IPS DF 4.7 (cell line): ENCODE measurements around the gene IGLON5.

Experiments
- DNase-seq: peaks from one replicate; pipeline ENCODE4 v3.0.0-alpha.2; 2013; ENCODE audit warnings: low spot score; ENCODE audit errors: extremely low read depth

Gene IGLON5

DNA sequence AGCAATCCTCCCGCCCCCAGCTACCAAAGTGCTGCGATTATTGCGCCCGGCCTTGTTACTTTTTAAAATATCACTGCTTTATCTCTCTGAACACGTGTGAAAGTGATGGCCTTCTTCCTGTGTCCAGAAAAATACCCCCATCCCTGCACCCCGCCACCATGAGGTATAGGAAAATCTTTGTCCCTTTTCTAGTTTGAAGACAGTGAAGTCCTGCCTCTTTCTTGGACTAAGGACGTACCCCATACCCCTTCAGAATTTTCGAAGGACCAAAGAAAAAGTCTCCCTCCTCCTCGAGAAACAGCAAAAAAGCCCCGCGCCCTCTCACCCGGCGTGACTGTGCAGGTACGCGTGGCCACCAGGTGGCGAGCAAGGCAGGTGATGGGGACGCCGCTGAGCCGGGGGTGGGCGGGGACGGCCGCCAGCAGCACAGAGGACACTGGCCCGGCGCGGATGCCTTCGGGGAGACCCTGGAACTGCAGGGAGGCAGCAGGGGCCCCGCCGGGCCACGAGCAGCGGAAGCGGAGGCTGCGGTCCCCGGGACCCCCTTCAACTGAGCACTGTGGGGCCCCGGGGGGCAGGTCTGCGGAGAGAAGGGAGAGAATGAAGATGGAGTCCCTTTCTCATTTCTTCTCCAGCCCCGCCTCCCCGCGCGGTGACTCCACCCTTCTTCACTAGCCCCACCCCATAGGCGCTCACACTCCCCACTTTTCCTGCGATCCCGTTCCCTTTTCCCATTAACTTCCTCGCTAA is 27.3 kb downstream of the IGLON5 start:
- DNase-seq, result no peak

DNA sequence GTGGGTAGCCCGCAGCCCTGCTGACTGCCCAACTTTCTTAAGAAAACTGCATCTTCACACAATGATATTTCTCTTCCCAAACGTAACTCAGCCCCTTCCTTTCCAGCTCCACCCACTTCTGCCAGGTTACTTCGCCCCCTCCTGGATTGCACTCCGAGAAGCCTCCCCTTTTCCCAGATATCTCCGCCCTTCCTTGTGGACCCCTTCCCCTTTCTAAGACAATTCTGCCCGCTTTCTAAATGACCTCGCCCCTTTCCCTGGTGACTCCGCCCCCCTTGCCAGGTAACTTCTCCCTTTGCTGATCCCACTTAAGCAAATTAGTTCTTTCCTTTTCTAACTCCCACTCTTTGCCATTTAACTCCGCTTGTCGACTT is 27.9 kb downstream of the IGLON5 start:
- DNase-seq, result no peak

- no peak for DNase-seq
Measured at GRCh38 chr19:51339687-51340656, 28.5 kb downstream of the IGLON5 start.

DNA sequence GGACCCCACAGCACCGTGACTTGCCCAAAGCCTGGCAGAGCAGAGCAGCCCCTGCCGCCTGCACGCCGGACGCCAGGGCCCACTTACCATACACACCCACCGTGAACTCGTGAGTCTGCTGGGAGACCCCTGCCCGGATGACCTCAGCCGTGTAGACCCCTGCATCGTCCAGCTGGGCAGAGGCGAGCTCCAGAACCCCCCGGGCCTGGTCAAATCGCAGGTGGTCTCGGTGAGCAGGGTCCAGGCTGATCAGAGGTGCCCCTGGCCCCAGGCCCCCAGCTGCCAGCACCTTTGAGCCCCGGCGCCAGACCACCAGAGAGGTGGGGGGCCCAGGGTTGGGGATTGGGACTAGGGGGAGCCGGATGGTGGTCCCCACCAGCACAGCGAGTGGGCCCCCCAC is 29.6 kb downstream of the IGLON5 start:
- no peak for DNase-seq

GRCh38 chr19:51341976-51342580 is 30.6 kb downstream of the IGLON5 start, which contains the start of gene VSIG10L:
Gene VSIG10L, minus strand, starts transcription at chr19:51342139. Its CDS starts 15 bp downstream, at chr19:51342124.
- DNase-seq, result no peak

- DNase-seq, result no peak
Measured at GRCh38 chr19:51342631-51343569, 31.5 kb downstream of the IGLON5 start.

DNA sequence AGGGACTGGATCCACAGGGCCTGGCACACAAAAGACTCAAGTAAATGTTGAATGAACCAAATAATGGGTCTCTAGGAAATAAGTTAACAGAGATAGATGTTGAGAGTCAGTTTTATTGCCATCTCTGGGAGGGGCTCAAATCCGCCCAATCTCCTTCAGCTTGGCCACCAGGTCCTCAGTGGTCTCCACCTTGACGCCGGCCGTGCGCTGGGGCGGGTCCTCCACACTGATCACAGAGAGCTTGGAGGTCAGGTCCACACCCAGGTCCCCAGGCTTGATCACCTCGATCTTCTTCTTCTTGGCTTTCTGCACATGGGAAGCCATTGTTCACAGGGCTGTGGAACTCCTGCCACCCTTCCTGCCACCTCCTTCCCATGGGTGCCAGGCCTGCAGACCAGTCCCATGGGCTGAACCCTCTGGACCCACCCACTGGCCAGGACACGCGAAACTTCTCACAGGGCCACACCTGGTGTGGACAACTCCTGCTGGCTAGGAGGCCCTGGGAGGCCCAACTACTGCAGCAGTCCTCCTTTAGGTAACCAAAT is 33.7 kb downstream of the IGLON5 start:
- no peak for DNase-seq

DNA sequence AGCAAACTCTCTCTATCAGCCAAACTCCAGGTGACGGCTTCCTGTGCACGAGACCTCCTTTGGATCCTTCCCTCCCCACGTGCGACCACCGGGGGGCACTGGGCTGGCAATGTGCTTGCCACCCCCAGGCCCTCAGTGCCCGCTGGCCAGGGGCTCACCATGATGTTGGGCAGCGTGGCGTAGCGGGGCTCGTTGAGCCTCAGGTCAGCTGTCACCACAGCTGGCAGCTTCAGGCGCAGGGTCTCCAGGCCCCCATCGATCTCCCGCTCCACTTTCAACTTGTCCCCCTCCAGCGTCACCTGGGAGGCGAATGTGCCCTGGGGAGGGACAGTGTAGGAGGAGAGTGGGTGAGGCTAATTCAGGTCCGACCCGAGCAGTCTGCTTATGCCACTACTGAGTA is 35.3 kb downstream of the IGLON5 start:
- no peak for DNase-seq

GRCh38 chr19:51347209-51347928 is 35.9 kb downstream of the IGLON5 start:
- DNase-seq, result no peak

- DNase-seq, result no peak
Measured at GRCh38 chr19:51351266-51351990, 40.0 kb downstream of the IGLON5 start.

- no peak for DNase-seq
Measured at GRCh38 chr19:51352783-51353360, 41.4 kb downstream of the IGLON5 start.

DNA sequence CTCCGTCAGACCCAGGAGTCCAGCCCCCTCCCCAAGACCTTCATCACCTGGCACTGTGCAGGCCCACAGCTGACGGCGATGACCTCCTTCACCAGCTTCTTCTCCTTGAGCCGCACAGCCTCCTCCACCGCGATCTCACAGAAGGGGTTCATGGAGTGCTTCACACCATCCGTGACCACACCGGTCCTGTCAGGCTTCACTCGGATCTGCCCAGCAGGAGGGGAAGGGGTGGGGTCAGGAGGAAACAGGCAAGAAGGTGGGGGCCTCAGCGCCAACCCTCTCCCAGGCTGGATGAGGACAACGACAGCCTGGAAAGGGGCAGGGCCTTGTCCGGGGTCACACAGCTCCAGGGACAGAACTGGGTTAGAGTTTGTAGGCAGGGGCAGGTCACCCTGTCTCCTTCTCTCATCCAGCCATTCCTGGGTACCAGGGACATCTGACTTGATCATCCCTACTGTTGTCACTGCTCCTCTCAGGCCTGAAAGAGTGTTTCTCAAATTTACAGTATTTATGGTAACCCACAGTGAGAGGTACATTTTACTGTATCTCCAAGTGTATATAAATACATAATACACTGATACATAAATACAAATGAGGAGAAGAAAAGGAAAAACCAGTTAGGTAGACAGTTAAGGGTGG is 42.8 kb downstream of the IGLON5 start:
- no peak for DNase-seq

GRCh38 chr19:51354742-51355148 is 43.3 kb downstream of the IGLON5 start:
- DNase-seq, result no peak

- DNase-seq, result no peak
Measured at GRCh38 chr19:51356159-51356801, 44.8 kb downstream of the IGLON5 start.

DNA sequence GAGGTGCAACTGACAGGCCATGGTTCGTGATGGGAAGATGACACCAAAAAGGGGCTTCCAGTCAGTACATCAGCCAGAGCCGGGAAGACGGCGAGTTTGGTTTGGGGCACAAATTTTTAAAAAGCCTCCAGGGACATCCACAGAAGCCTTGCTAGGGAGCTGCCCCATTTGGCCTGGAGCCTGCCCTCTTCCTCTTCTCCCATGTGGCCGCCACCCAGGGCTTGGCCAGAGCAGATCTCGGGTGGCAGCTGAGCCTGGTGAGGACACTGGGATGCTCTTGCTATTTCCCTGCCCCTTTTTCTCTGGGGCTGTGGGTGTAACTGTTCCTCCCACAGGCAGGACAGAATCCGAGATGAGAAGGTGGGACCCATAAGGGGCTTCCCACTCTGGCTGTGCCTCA is 46.5 kb downstream of the IGLON5 start:
- no peak for DNase-seq

DNA sequence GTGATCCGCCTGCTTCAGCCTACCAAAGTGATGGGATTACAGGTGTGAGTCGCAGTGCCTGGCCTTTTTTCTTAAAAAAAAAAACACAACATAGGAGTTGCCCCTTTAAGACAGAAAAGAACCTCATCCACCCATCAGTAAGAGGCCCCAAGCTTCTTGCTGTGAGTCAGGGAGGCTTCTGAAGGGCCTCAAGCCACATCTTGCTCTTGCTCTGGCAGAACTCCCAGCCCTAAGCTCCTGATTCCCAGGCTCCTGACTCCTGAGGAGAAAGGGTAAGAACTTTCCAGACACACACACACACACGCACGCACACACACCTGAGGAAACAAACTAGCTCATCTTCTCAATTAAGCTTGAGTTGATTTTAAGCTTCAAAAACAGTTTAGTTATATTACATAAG is 47.9 kb downstream of the IGLON5 start:
- no peak for DNase-seq

GRCh38 chr19:51361239-51361638 is 49.8 kb downstream of the IGLON5 start:
- DNase-seq, result no peak
